Vein endothelial cell (primary cell): ENCODE data around the gene FAF2. TPM values are rescaled to one million over a fixed set of nuclear protein-coding genes. Genes with fewer than 3 reads are reported as not detected.

Experiments
- small RNA-seq: library from RNA; depleted of rRNA; stranded (forward); fragments of <200 nt; gene quantifications from one replicate; pipeline ENCODE3, GENCODE V24; 2012
- total RNA-seq: library from RNA; depleted of rRNA; stranded (reverse); fragments of >200 nt; gene quantifications from 2 replicates; pipeline ENCODE4 v1.2.3, GENCODE V29; 2012

The FAF2 gene, protein sequence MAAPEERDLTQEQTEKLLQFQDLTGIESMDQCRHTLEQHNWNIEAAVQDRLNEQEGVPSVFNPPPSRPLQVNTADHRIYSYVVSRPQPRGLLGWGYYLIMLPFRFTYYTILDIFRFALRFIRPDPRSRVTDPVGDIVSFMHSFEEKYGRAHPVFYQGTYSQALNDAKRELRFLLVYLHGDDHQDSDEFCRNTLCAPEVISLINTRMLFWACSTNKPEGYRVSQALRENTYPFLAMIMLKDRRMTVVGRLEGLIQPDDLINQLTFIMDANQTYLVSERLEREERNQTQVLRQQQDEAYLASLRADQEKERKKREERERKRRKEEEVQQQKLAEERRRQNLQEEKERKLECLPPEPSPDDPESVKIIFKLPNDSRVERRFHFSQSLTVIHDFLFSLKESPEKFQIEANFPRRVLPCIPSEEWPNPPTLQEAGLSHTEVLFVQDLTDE
- total RNA-seq = 45.1 and 56.5 TPM in 2 replicates

GRCh38 chr5:176447978-176448608 lies at the start of gene FAF2:
Gene FAF2 (plus strand): TSS chr5:176448385. CDS start chr5:176448408, 23 bp downstream.

DNA sequence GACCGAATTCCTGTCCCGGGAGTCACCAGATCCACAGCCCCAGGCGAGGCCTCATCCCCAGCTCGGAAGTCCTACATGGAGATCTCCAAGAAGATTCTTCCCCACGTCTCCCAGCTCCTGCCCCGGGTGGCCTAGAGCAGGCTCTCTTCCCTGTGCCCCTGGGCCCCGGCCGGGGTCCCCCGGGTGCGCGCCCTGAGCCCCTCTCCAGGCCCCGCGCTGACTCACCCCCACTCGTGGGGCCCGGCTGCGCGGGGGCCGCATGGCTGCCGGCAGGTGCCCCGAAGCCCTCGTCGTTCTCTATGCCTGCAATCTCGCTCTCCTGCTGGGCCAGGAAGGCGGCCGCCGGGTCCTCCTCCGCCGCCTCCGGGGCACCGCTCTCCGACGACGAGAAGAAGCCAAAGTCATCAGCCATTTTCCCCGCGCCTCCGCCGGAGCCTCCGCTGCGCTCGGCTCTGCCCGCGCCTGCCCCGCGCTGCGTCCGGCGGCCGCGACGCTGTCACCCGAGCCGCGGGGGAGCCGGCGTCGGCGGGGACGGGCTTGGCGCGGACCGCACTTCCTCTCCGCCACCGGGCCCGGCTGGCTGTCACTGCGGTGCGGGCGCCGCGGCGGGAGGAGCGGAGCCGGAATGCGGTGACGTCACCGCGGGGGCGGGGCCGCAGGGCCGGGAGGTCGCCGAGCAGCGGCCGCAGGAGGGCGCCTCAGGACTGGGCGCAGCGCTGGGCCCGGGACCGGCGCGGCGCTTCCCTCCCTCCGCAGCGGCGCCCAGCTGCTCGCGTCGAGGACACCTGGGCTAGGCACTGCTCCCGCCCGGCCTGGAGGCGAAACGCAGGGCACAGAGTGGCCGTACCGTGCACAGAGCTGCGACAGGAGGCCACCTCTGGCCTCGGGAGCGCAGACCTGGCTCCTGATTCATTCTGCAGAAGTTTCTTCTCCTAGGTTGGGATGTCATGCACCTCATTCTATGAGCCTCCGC lies 31.9 kb upstream of the FAF2 start, which contains the start of gene CLTB:
CLTB (minus strand) TSS at position 588 of the 973 bp plus-strand sequence; CDS start at position 412, 176 bp downstream.

GRCh38 chr5:176536902-176537553 lies 88.8 kb downstream of the FAF2 start, which contains the start of gene RNF44:
Gene RNF44 (minus strand): TSS chr5:176537402. CDS start chr5:176532472, 4,930 bp downstream.

GRCh38 chr5:176548967-176549444 lies 100.8 kb downstream of the FAF2 start, which contains the start of gene CDHR2:
Gene CDHR2 (plus strand): TSS chr5:176549342. CDS start chr5:176565353, 16,011 bp downstream.

Small RNA genes within 50 kb of the gene (small RNA-seq; reads per million reads assigned to genes)
- gene AC010297.1 (not detected), gene RF00019 (not detected), gene RN7SL684P (not detected)

Other genes with a start within 250 kb of the FAF2 start
- 7.3 and 7.8 TPM in 2 replicates for gene SIMC1, start 210.0 kb upstream of the FAF2 start, total RNA-seq
- 133 and 158 TPM in 2 replicates for gene KIAA1191, start 86.6 kb upstream of the FAF2 start, total RNA-seq
- gene ARL10, start 82.9 kb upstream of the FAF2 start, total RNA-seq = 10.8 and 12.1 TPM in 2 replicates
- gene NOP16, start 59.8 kb upstream of the FAF2 start, total RNA-seq = 17.6 and 26.0 TPM in 2 replicates
- 38.4 and 57.8 TPM in 2 replicates for gene HIGD2A, start 59.6 kb upstream of the FAF2 start, total RNA-seq
- 84.5 and 136 TPM in 2 replicates for gene CLTB, start 31.8 kb upstream of the FAF2 start, total RNA-seq
- gene RNF44, start 89.0 kb downstream of the FAF2 start, total RNA-seq = 7.7 and 13.7 TPM in 2 replicates
- gene CDHR2, start 101.0 kb downstream of the FAF2 start, total RNA-seq = not detected in 2 replicates
- gene GPRIN1, start 161.8 kb downstream of the FAF2 start, total RNA-seq = 9.5 and 11.4 TPM in 2 replicates
- gene SNCB, start 182.1 kb downstream of the FAF2 start, total RNA-seq = 0.57 TPM in 1 of 2 replicates, not detected in the other
- not detected in 2 replicates for gene EIF4E1B, start 182.3 kb downstream of the FAF2 start, total RNA-seq
- 54.8 and 59.8 TPM in 2 replicates for gene TSPAN17, start 199.1 kb downstream of the FAF2 start, total RNA-seq